Natural killer cell (primary cell): Measurements from ENCODE around the gene COL15A1. TPM values are rescaled to one million over a fixed set of nuclear protein-coding genes. Genes with fewer than 3 reads are reported as not detected.

Experiments used
- ATAC-seq, 3 donors: fragments of 150-1000 bp in 2 of 3; fragments of 200-7000 bp in 1 of 3; cut with Tn5 transposase; 1 replicate in 1 of 3; 2 replicates in 2 of 3; pipeline ENCODE4 v1.10.0; 2021; ENCODE audit warnings: mild to moderate bottlenecking in 2 of 3, moderate library complexity in 2 of 3
- DNase-seq, 2 donors: peaks; one replicate each; pipeline versions ENCODE4 v3.0.0 to v3.0.0-alpha.2; 2013 to 2021; ENCODE audit warnings: mixed read lengths in 1 of 2
- H3K27ac ChIP-seq: one replicate; pipeline ENCODE4 v1.5.1; 2013; ENCODE audit warnings: mild to moderate bottlenecking, low read length
- H3K27me3 ChIP-seq: one replicate; pipeline ENCODE4 v1.6.1; 2013; ENCODE audit warnings: low read length; ENCODE audit not compliant: control insufficient read depth, insufficient read depth
- H3K36me3 ChIP-seq: one replicate; pipeline ENCODE4 v1.6.1; 2013; ENCODE audit warnings: low read length; ENCODE audit not compliant: control insufficient read depth, insufficient read depth
- H3K4me1 ChIP-seq: one replicate; pipeline ENCODE4 v1.6.1; 2013; ENCODE audit warnings: low read length; ENCODE audit not compliant: control insufficient read depth, insufficient read depth
- H3K4me3 ChIP-seq: one replicate; pipeline ENCODE4 v1.5.1; 2013; ENCODE audit warnings: low read length
- H3K9me3 ChIP-seq: one replicate; pipeline ENCODE4 v1.6.1; 2013; ENCODE audit warnings: low read length; ENCODE audit not compliant: control insufficient read depth, insufficient read depth
- H3K27ac Mint-ChIP-seq, 2 donors: one replicate each; pipeline ENCODE4 v1.8.0; 2022; ENCODE audit warnings: mild to moderate bottlenecking in 2 of 2, mixed read lengths in 2 of 2, moderate library complexity in 1 of 2
- H3K27me3 Mint-ChIP-seq, 2 donors: one replicate each; pipeline ENCODE4 v1.8.0; 2022; ENCODE audit warnings: low read depth in 2 of 2, mixed read lengths in 2 of 2
- H3K36me3 Mint-ChIP-seq: one replicate; pipeline ENCODE4 v1.8.0; 2022; ENCODE audit warnings: mixed read lengths
- H3K4me1 Mint-ChIP-seq, 2 donors: one replicate each; pipeline ENCODE4 v1.8.0; 2022; ENCODE audit warnings: mixed read lengths in 2 of 2
- H3K4me3 Mint-ChIP-seq: one replicate; pipeline ENCODE4 v1.8.0; 2022; ENCODE audit warnings: mild to moderate bottlenecking, moderate library complexity, mixed read lengths
- H3K9me3 Mint-ChIP-seq, 2 donors: one replicate each; pipeline ENCODE4 v1.8.0; 2022; ENCODE audit warnings: mixed read lengths in 2 of 2
- CTCF ChIP-seq: fragments of 200-600 bp; IDR thresholded peaks from one replicate; pipeline ENCODE4 v1.8.0; 2022; ENCODE audit warnings: antibody characterized with exemption
- WGBS: methylation state at CpG from one replicate; pipeline ENCODE4 v1.1.7; 2013; ENCODE audit warnings: missing lambda C conversion rate; ENCODE audit not compliant: insufficient coverage; 5-methylcytosine and 5-hydroxymethylcytosine counted together
- intact Hi-C: fragments of 100-400 bp; cut with micrococcal nuclease; formaldehyde crosslinking; loops from one replicate; pipeline ENCODE4 v1.14.2; 2022
- total RNA-seq, 4 donors: library from RNA; stranded (reverse); fragments of 120-200 nt in 1 of 4; gene quantifications; one replicate each; pipeline versions ENCODE4 v1.2.3 to v1.2.4, GENCODE V29; 2013 to 2022

Gene COL15A1
- total RNA-seq, 3 donors from 2014 or later (not counting 1 experiment from before 2014, with no cell fraction given), result 0.18 to 0.82 (median 0.19) TPM

- Histone ChIP-seq H3K9me3 (no peaks in the 10 kb centered on the region), H3K4me1 (peaks cover 53% of the 10 kb centered on the region), H3K27me3 (no peaks in the 10 kb centered on the region), H3K36me3 (no peaks in the 10 kb centered on the region), H3K27ac (no peak overlapping the region), H3K4me3 (no peak overlapping the region)
- Mint-ChIP-seq H3K36me3 (no peaks in the 10 kb centered on the region), H3K27me3 (peaks cover 0 to 2% of the 10 kb centered on the region in 2 donors), H3K27ac (no peak overlapping the region), H3K4me3 (no peak overlapping the region), H3K9me3 (no peaks in the 10 kb centered on the region), H3K4me1 (peaks cover 63 to 65% of the 10 kb centered on the region in 2 donors)
- no peak for DNase-seq
- ATAC-seq, result no peak
- WGBS, result 96% methylated on average over 6 of the region's 7 CpGs
- TF ChIP-seq CTCF, result no peak
- intact Hi-C loops, result no loop called here
Measured at GRCh38 chr9:99037769-99038483, 94.2 kb downstream of the COL15A1 start.

- Mint-ChIP-seq H3K9me3 (no peaks in the 10 kb centered on the region), H3K27me3 (peaks cover 0 to 2% of the 10 kb centered on the region in 2 donors), H3K27ac (no peak overlapping the region), H3K4me1 (peaks cover 67 to 68% of the 10 kb centered on the region in 2 donors), H3K4me3 (no peak overlapping the region), H3K36me3 (no peaks in the 10 kb centered on the region)
- H3K4me1 ChIP-seq, result peaks cover 55% of the 10 kb centered on the region
- no peaks in the 10 kb centered on the region for H3K27me3 ChIP-seq
- no peaks in the 10 kb centered on the region for H3K36me3 ChIP-seq
- TF ChIP-seq CTCF, result no peak
- H3K27ac ChIP-seq, result no peak overlapping the region
- 91% methylated on average over 7 of the region's 7 CpGs for WGBS
- intact Hi-C loops, result no loop called here
- ATAC-seq (no peak), DNase-seq (no peak)
- no peaks in the 10 kb centered on the region for H3K9me3 ChIP-seq
- no peak overlapping the region for H3K4me3 ChIP-seq
Measured at GRCh38 chr9:99038484-99038820, 94.7 kb downstream of the COL15A1 start.

- Histone ChIP-seq H3K4me3 (no peak overlapping the region), H3K4me1 (peaks cover 55% of the 10 kb centered on the region), H3K27ac (no peak overlapping the region), H3K27me3 (no peaks in the 10 kb centered on the region), H3K9me3 (peaks cover 4% of the 10 kb centered on the region), H3K36me3 (no peaks in the 10 kb centered on the region)
- Mint-ChIP-seq H3K9me3 (peaks cover 0 to 4% of the 10 kb centered on the region in 2 donors), H3K27ac (peak overlapping the region in 1 of 2 donors; percentile 81), H3K27me3 (no peaks in the 10 kb centered on the region), H3K36me3 (peaks cover 8% of the 10 kb centered on the region), H3K4me1 (peaks cover 67 to 68% of the 10 kb centered on the region in 2 donors), H3K4me3 (peak overlapping the region; percentile 38)
- 52% methylated on average over 2 of the region's 2 CpGs for WGBS
- intact Hi-C loops, result loop anchor here (5.0 kb wide), 1 partner anchor 38 kb away; no protein-coding TSS in a partner anchor
- no peak for TF ChIP-seq CTCF
- DNase-seq (no peak), ATAC-seq (no peak)
Measured at GRCh38 chr9:99039505-99040182, 95.9 kb downstream of the COL15A1 start.
